ENCODE measurements around the gene HLF. TPM values are rescaled to one million over a fixed set of nuclear protein-coding genes. Genes with fewer than 3 reads are reported as not detected.

Gene HLF
- total RNA-seq, 1 donor from 2014 or later = 0.25 TPM

DNA sequence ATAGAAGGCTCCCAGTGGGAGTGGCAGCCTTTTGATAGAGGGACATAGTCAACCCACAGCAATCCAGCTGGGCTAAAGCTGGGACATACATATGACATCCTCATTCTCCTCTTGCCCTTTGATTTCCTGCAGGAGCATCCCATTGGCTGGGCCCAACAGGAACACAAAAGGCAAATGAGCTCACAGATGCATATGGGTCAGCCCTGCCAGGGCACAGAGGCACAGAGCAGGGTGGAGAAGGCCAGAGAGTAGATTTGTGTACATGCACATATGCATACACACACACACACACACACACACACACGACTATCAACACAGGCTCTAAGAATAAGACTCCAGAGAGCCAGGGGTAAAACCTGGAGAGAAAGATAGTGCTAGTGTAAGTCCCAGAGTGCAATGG is 98.3 kb downstream of the HLF start:
- no peaks in the 10 kb centered on the region for H3K27me3 ChIP-seq (ENCODE audit: control insufficient read depth, insufficient read depth, low read length)
- no peak for DNase-seq (ENCODE audit: low read depth)
- no peak overlapping the region for H3K4me3 ChIP-seq (ENCODE audit: low read depth, low read length)
- TF ChIP-seq, protein P1, sequence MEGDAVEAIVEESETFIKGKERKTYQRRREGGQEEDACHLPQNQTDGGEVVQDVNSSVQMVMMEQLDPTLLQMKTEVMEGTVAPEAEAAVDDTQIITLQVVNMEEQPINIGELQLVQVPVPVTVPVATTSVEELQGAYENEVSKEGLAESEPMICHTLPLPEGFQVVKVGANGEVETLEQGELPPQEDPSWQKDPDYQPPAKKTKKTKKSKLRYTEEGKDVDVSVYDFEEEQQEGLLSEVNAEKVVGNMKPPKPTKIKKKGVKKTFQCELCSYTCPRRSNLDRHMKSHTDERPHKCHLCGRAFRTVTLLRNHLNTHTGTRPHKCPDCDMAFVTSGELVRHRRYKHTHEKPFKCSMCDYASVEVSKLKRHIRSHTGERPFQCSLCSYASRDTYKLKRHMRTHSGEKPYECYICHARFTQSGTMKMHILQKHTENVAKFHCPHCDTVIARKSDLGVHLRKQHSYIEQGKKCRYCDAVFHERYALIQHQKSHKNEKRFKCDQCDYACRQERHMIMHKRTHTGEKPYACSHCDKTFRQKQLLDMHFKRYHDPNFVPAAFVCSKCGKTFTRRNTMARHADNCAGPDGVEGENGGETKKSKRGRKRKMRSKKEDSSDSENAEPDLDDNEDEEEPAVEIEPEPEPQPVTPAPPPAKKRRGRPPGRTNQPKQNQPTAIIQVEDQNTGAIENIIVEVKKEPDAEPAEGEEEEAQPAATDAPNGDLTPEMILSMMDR (IDR thresholded peaks at IDR 0.05; ENCODE audit: insufficient read depth, low read length, poor library complexity, severe bottlenecking) = no peak
- no peaks in the 10 kb centered on the region for H3K36me3 ChIP-seq (ENCODE audit: control insufficient read depth, insufficient read depth, low read length)

DNA sequence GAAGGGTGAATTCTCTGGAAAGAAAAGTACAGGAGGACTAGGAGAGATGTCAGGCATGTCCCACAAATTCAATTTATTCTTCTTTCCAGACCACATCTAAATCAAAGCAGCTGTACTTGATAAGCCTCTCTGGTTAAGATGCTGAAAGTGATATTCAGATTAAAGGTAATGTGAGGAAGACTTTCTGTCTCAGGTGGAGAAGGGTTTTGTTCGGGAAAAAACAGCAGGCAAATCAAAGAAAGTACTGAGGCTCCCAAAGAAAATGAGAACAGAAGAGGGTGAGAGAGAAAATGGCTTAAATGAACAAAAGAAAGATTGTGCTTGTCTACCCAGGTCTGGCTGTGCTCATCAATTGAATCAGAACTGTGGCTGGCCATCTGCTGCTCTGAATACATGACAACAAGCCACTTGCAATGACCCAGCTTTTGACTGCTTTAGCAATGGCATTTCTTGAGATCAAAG is 101.3 kb downstream of the HLF start:
- no peak overlapping the region for H3K4me3 ChIP-seq (ENCODE audit: low read depth, low read length)
- DNase-seq (ENCODE audit: low read depth) = no peak
- TF ChIP-seq, protein P1 (IDR thresholded peaks at IDR 0.05; ENCODE audit: insufficient read depth, low read length, poor library complexity, severe bottlenecking) = no peak
- no peaks in the 10 kb centered on the region for H3K27me3 ChIP-seq (ENCODE audit: control insufficient read depth, insufficient read depth, low read length)
- no peaks in the 10 kb centered on the region for H3K36me3 ChIP-seq (ENCODE audit: control insufficient read depth, insufficient read depth, low read length)

DNA sequence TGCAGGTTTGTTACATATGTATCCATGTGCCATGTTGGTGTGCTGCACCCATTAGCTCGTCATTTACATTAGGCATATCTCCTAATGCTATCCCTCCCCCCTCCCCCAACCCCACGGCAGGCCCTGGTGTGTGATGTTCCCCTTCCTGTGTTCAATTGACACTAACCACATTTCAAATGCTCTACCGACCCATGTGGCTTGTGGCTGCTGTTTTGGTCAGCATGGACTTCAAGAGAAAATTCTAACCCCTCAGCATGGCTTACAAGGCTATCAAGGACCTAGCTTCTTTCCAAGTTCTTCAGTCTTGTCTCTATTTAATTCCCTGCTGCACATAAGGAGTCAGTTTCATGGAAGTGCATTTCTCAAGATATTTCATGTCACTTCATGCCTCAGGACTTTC is 103.9 kb downstream of the HLF start:
- no peaks in the 10 kb centered on the region for H3K36me3 ChIP-seq (ENCODE audit: control insufficient read depth, insufficient read depth, low read length)
- H3K27me3 ChIP-seq (ENCODE audit: control insufficient read depth, insufficient read depth, low read length) = no peaks in the 10 kb centered on the region
- no peak for DNase-seq (ENCODE audit: low read depth)
- TF ChIP-seq, protein P1 (IDR thresholded peaks at IDR 0.05; ENCODE audit: insufficient read depth, low read length, poor library complexity, severe bottlenecking) = no peak
- no peak overlapping the region for H3K4me3 ChIP-seq (ENCODE audit: low read depth, low read length)

Other genes with a start within 250 kb of the HLF start
- 22.3 and 22.9 TPM in 2 replicates for gene MMD, start 156.9 kb downstream of the HLF start, total RNA-seq
- not detected in 2 replicates for gene SMIM36, start 246.5 kb downstream of the HLF start, total RNA-seq